Measurements from ENCODE around the gene DOK3. TPM values are rescaled to one million over a fixed set of nuclear protein-coding genes. Genes with fewer than 3 reads are reported as not detected.
A peak's percentile ranks its signal among the peaks of the same experiment; 100 is the strongest.

Gene DOK3
- total and polyA plus RNA-seq, 10 of the 15 experiments (the other 5 are each of a cell fraction or from before 2014, with no cell fraction given): 6.6 to 107 (median 52.1) TPM

DNA sequence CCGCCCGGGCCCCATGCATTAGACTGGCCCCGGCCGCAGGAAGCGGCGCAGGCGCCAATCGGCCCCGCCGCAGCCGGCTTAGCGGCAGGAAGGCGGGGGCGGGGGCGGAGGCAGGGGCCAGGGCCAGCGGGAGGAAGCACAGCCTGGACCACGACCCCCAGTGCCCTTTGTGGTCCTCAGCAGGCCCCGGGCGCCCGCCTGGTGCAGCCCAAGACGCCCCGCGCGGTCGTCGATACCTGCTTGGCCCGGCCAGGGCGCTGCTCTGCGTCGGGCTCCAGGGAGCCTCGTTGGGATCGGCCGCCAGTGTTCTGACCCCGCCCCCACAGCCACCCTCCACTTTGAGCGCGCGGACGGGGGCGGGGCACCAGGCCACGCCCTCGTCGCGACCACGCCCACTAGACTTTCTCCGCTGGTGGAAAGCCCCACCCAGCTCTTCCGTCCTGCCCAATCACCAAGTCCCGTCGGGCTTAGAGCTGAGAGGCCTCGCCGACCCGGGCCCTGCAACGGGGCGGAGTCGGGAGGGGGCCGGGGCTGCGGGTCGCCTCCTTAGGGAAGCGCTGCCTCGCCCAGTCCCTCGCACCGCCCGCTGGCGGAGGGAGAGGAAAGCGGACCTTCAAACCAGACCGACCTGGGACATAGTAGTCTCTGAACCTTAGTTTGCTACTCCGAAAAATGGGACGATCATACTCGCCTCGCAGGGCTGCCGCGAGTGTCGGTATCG is 12.2 kb downstream of the DOK3 start, which contains the start of gene PDLIM7 (continued):
- TF ChIP-seq GATAD2B (conservative IDR thresholded peaks at IDR 0.05; ENCODE audit: low read depth) (peak; percentile 86; the same call in 1 of the 2 replicates), FOS (IDR thresholded peaks at IDR 0.05; ENCODE audit: borderline replicate concordance, extremely low read depth, insufficient read length) (no peak), TCF7 (IDR thresholded peaks at IDR 0.05; ENCODE audit: borderline replicate concordance) (no peak), YY1 (IDR thresholded peaks at IDR 0.05; ENCODE audit: low read depth, low read length) (peak; percentile 48), TAF1 (IDR thresholded peaks at IDR 0.05; ENCODE audit: borderline replicate concordance, low read depth, low read length) (peak; percentile 96), SREBF2 (IDR thresholded peaks at IDR 0.05; ENCODE audit: low read length) (no peak), DPF2 (IDR thresholded peaks at IDR 0.05) (peak; percentile 90), LARP7 (IDR thresholded peaks at IDR 0.05) (peak; percentile 69; the same call in 1 of the 2 replicates), KDM1A (IDR thresholded peaks at IDR 0.05; ENCODE audit: borderline replicate concordance) (peak; percentile 70; the same call in 1 of the 2 replicates), EGR1 (IDR thresholded peaks at IDR 0.05; ENCODE audit: borderline replicate concordance in 1 of 2, low read depth in 2 of 2, low read length in 2 of 2) (peak in 1 of 2 experiments; percentile 95; a peak in 2 of 3 replicates), NFYA (IDR thresholded peaks at IDR 0.05; ENCODE audit: borderline replicate concordance, low read depth, low read length) (no peak), MTA2 (IDR thresholded peaks at IDR 0.05; ENCODE audit: low read depth) (no peak), YBX1 (IDR thresholded peaks at IDR 0.05) (no peak), CREB1 (IDR thresholded peaks at IDR 0.05; ENCODE audit: low read depth) (peak; percentile 37; the same call in 1 of the 2 replicates), RCOR1 (conservative IDR thresholded peaks at IDR 0.05; ENCODE audit: low read depth, low read length) (0 out of 2 replicates have a peak, but pooled peaks have one; percentile 53), NRF1 (conservative IDR thresholded peaks at IDR 0.05; ENCODE audit: low read depth, low read length) (0 out of 2 replicates have a peak, but pooled peaks have one; percentile 20), RUNX3 (IDR thresholded peaks at IDR 0.05; ENCODE audit: low read length) (peak; percentile 25; the same call in 1 of the 2 replicates), FOXM1 (IDR thresholded peaks at IDR 0.05; ENCODE audit: low read depth, low read length) (no peak)
- TF ChIP-seq, protein P1, sequence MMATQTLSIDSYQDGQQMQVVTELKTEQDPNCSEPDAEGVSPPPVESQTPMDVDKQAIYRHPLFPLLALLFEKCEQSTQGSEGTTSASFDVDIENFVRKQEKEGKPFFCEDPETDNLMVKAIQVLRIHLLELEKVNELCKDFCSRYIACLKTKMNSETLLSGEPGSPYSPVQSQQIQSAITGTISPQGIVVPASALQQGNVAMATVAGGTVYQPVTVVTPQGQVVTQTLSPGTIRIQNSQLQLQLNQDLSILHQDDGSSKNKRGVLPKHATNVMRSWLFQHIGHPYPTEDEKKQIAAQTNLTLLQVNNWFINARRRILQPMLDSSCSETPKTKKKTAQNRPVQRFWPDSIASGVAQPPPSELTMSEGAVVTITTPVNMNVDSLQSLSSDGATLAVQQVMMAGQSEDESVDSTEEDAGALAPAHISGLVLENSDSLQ (IDR thresholded peaks at IDR 0.05): no peak
- TF ChIP-seq, protein P2, sequence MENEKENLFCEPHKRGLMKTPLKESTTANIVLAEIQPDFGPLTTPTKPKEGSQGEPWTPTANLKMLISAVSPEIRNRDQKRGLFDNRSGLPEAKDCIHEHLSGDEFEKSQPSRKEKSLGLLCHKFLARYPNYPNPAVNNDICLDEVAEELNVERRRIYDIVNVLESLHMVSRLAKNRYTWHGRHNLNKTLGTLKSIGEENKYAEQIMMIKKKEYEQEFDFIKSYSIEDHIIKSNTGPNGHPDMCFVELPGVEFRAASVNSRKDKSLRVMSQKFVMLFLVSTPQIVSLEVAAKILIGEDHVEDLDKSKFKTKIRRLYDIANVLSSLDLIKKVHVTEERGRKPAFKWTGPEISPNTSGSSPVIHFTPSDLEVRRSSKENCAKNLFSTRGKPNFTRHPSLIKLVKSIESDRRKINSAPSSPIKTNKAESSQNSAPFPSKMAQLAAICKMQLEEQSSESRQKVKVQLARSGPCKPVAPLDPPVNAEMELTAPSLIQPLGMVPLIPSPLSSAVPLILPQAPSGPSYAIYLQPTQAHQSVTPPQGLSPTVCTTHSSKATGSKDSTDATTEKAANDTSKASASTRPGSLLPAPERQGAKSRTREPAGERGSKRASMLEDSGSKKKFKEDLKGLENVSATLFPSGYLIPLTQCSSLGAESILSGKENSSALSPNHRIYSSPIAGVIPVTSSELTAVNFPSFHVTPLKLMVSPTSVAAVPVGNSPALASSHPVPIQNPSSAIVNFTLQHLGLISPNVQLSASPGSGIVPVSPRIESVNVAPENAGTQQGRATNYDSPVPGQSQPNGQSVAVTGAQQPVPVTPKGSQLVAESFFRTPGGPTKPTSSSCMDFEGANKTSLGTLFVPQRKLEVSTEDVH (IDR thresholded peaks at IDR 0.05; ENCODE audit: low read depth, partially characterized antibody): no peak
- TF ChIP-seq, protein P3, sequence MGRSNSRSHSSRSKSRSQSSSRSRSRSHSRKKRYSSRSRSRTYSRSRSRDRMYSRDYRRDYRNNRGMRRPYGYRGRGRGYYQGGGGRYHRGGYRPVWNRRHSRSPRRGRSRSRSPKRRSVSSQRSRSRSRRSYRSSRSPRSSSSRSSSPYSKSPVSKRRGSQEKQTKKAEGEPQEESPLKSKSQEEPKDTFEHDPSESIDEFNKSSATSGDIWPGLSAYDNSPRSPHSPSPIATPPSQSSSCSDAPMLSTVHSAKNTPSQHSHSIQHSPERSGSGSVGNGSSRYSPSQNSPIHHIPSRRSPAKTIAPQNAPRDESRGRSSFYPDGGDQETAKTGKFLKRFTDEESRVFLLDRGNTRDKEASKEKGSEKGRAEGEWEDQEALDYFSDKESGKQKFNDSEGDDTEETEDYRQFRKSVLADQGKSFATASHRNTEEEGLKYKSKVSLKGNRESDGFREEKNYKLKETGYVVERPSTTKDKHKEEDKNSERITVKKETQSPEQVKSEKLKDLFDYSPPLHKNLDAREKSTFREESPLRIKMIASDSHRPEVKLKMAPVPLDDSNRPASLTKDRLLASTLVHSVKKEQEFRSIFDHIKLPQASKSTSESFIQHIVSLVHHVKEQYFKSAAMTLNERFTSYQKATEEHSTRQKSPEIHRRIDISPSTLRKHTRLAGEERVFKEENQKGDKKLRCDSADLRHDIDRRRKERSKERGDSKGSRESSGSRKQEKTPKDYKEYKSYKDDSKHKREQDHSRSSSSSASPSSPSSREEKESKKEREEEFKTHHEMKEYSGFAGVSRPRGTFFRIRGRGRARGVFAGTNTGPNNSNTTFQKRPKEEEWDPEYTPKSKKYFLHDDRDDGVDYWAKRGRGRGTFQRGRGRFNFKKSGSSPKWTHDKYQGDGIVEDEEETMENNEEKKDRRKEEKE (IDR thresholded peaks at IDR 0.05): no peak
- TF ChIP-seq, protein P4, sequence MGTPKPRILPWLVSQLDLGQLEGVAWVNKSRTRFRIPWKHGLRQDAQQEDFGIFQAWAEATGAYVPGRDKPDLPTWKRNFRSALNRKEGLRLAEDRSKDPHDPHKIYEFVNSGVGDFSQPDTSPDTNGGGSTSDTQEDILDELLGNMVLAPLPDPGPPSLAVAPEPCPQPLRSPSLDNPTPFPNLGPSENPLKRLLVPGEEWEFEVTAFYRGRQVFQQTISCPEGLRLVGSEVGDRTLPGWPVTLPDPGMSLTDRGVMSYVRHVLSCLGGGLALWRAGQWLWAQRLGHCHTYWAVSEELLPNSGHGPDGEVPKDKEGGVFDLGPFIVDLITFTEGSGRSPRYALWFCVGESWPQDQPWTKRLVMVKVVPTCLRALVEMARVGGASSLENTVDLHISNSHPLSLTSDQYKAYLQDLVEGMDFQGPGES (IDR thresholded peaks at IDR 0.05): no peak

All from GM12878 (cell line).